IMR-90 (cell line): ENCODE results near the gene SVIL. TPM values are rescaled to one million over a fixed set of nuclear protein-coding genes. Genes with fewer than 3 reads are reported as not detected.

Experiments used
- ATAC-seq: fragments of 200-7000 bp; cut with Tn5 transposase; 2 replicates; pipeline ENCODE4 v1.9.1; 2020; ENCODE audit warnings: low read depth, mild to moderate bottlenecking, moderate library complexity
- BruUV-seq: library from RNA; stranded (reverse); fragments of 400-500 nt; replicated peaks from 2 replicates; lab custom pipeline; 2021; lab: Mats Ljungman, UMichigan
- CTCF ChIA-PET: fragments of 300-600 bp; formaldehyde crosslinking; extraction: SDS; loops from one replicate; lab custom pipeline; 2021; ENCODE audit warnings: antibody characterized with exemption; lab: Yijun Ruan, JAX
- POLR2A ChIA-PET: fragments of 300-600 bp; sonication (Branson Sonifier 250); formaldehyde crosslinking; loops from one replicate; lab custom pipeline; 2022; ENCODE audit warnings: antibody characterized with exemption; ENCODE audit not compliant: unreplicated experiment; lab: Charles Lee
- DNase-seq: peaks from one replicate; pipeline ENCODE4 v3.0.0; 2013
- H2AFZ ChIP-seq: replicated peaks from 2 replicates; pipeline ENCODE3; 2013; ENCODE audit warnings: low read length, mild to moderate bottlenecking; ENCODE audit not compliant: poor library complexity
- H2AK5ac ChIP-seq: 2 replicates; pipeline ENCODE4 v1.6.1; 2013; ENCODE audit warnings: low read depth, low read length, inconsistent platforms
- H2AK9ac ChIP-seq: replicated peaks from 2 replicates; pipeline ENCODE3; 2013; ENCODE audit warnings: mild to moderate bottlenecking, low read depth, low read length, moderate library complexity; ENCODE audit not compliant: poor library complexity
- H2BK120ac ChIP-seq: 2 replicates; pipeline ENCODE4 v1.6.1; 2013; ENCODE audit warnings: low read depth, low read length, inconsistent platforms
- H2BK15ac ChIP-seq: 3 replicates; pipeline ENCODE4 v1.6.1; 2013; ENCODE audit warnings: low read depth, low read length, inconsistent platforms
- H2BK20ac ChIP-seq: 2 replicates; pipeline ENCODE4 v1.6.1; 2013; ENCODE audit warnings: low read depth, mild to moderate bottlenecking, inconsistent platforms, low read length, moderate library complexity
- H2BK5ac ChIP-seq: 2 replicates; pipeline ENCODE4 v1.6.1; 2013; ENCODE audit warnings: mild to moderate bottlenecking, low read depth, low read length, inconsistent platforms; ENCODE audit not compliant: poor library complexity, severe bottlenecking
- H3K14ac ChIP-seq: replicated peaks from 2 replicates; pipeline ENCODE4 v1.6.1; 2013; ENCODE audit warnings: low read depth, low read length, inconsistent platforms
- H3K18ac ChIP-seq: 2 replicates; pipeline ENCODE4 v1.6.1; 2013; ENCODE audit warnings: low read depth, low read length, control low read depth
- H3K23ac ChIP-seq: 2 replicates; pipeline ENCODE4 v1.6.1; 2013; ENCODE audit warnings: low read depth, low read length, inconsistent platforms
- H3K27ac ChIP-seq: 2 replicates; pipeline ENCODE4 v1.5.1; 2013; ENCODE audit warnings: mild to moderate bottlenecking, control low read depth, low read length; ENCODE audit not compliant: insufficient read depth
- H3K27me3 ChIP-seq: 2 replicates; pipeline ENCODE4 v1.6.1; 2013; ENCODE audit warnings: low read length; ENCODE audit not compliant: control insufficient read depth, insufficient read depth
- H3K36me3 ChIP-seq: 2 replicates; pipeline ENCODE4 v1.6.1; 2013; ENCODE audit warnings: low read length, mixed read lengths; ENCODE audit not compliant: control insufficient read depth, insufficient read depth
- H3K4ac ChIP-seq: 2 replicates; pipeline ENCODE4 v1.6.1; 2013; ENCODE audit warnings: low read depth, low read length, inconsistent platforms
- H3K4me1 ChIP-seq: 2 replicates; pipeline ENCODE4 v1.6.1; 2013; ENCODE audit warnings: low read length, mixed read lengths; ENCODE audit not compliant: control insufficient read depth, insufficient read depth
- H3K4me2 ChIP-seq: 2 replicates; pipeline ENCODE4 v1.6.1; 2013; ENCODE audit warnings: low read depth, mild to moderate bottlenecking, control low read depth, low read length, moderate library complexity
- H3K4me3 ChIP-seq: 2 replicates; pipeline ENCODE4 v1.5.1; 2013; ENCODE audit warnings: low read depth, mild to moderate bottlenecking, control low read depth, low read length, moderate library complexity; ENCODE audit not compliant: insufficient read depth
- H3K56ac ChIP-seq: 2 replicates; pipeline ENCODE4 v1.6.1; 2013; ENCODE audit warnings: low read length, inconsistent platforms; ENCODE audit not compliant: insufficient read depth; ENCODE audit errors: extremely low read depth
- H3K79me1 ChIP-seq, 2 experiments: 2 replicates each; pipeline ENCODE4 v1.6.1; 2013; ENCODE audit warnings: low read length in 2 of 2, inconsistent platforms in 1 of 2, low read depth in 1 of 2
- H3K9ac ChIP-seq: 2 replicates; pipeline ENCODE4 v1.6.1; 2013; ENCODE audit warnings: low read depth, low read length, control low read depth
- H3K9me1 ChIP-seq: 2 replicates; pipeline ENCODE4 v1.6.1; 2013; ENCODE audit warnings: low read length, inconsistent platforms; ENCODE audit not compliant: insufficient read depth
- H3K9me3 ChIP-seq: 2 replicates; pipeline ENCODE4 v1.6.1; 2013; ENCODE audit warnings: low read length; ENCODE audit not compliant: control insufficient read depth, insufficient read depth
- H4K20me1 ChIP-seq: 2 replicates; pipeline ENCODE4 v1.6.1; 2013; ENCODE audit warnings: low read length, inconsistent platforms; ENCODE audit not compliant: insufficient read depth
- H4K5ac ChIP-seq: 2 replicates; pipeline ENCODE4 v1.6.1; 2013; ENCODE audit warnings: mild to moderate bottlenecking, low read depth, low read length, control low read depth
- H4K8ac ChIP-seq, 2 experiments: 2 replicates each; pipeline ENCODE4 v1.6.1; 2013; ENCODE audit warnings: low read depth in 2 of 2, low read length in 2 of 2, control low read depth in 1 of 2, inconsistent platforms in 1 of 2
- H4K91ac ChIP-seq: 2 replicates; pipeline ENCODE4 v1.6.1; 2013; ENCODE audit warnings: low read depth, low read length, inconsistent platforms; ENCODE audit not compliant: insufficient read depth
- BHLHE40 ChIP-seq: fragments of 150-350 bp; IDR thresholded peaks from 2 replicates; pipeline ENCODE4 v1.6.1; 2016; ENCODE audit warnings: mild to moderate bottlenecking, low read depth, low read length
- CEBPB ChIP-seq: IDR thresholded peaks from 2 replicates; pipeline ENCODE4 v1.6.1; 2012; ENCODE audit warnings: low read depth, low read length, improper control_type of control experiment
- CHD1 ChIP-seq: IDR thresholded peaks from 2 replicates; pipeline ENCODE4 v1.6.1; 2012; ENCODE audit warnings: low read depth, low read length, improper control_type of control experiment
- CTCF ChIP-seq: conservative IDR thresholded peaks from 2 replicates; pipeline ENCODE4 v1.5.1; 2012; ENCODE audit warnings: mild to moderate bottlenecking, low read depth, low read length, improper control_type of control experiment
- ELK1 ChIP-seq: fragments of 150-350 bp; IDR thresholded peaks from 2 replicates; pipeline ENCODE4 v1.6.1; 2016; ENCODE audit warnings: low read depth, mild to moderate bottlenecking, low read length, moderate library complexity, borderline replicate concordance
- FOS ChIP-seq: fragments of 150-350 bp; IDR thresholded peaks from 2 replicates; pipeline ENCODE4 v1.6.1; 2016; ENCODE audit warnings: low read depth, low read length
- MAFK ChIP-seq: IDR thresholded peaks from 2 replicates; pipeline ENCODE4 v1.6.1; 2012; ENCODE audit warnings: low read depth, low read length, improper control_type of control experiment
- MAZ ChIP-seq: IDR thresholded peaks from 2 replicates; pipeline ENCODE4 v1.6.1; 2012; ENCODE audit warnings: low read depth, mild to moderate bottlenecking, low read length, improper control_type of control experiment, moderate library complexity, borderline replicate concordance
- MXI1 ChIP-seq: IDR thresholded peaks from 2 replicates; pipeline ENCODE4 v1.6.1; 2012; ENCODE audit warnings: low read depth, mild to moderate bottlenecking, low read length, moderate library complexity, borderline replicate concordance
- NFE2L2 ChIP-seq: fragments of 150-350 bp; IDR thresholded peaks from 2 replicates; pipeline ENCODE4 v1.6.1; 2016; ENCODE audit warnings: low read depth, mild to moderate bottlenecking, low read length
- POLR2A ChIP-seq: IDR thresholded peaks from 2 replicates; pipeline ENCODE4 v1.6.1; 2012; ENCODE audit warnings: mild to moderate bottlenecking, low read depth, low read length
- RAD21 ChIP-seq: IDR thresholded peaks from 2 replicates; pipeline ENCODE4 v1.6.1; 2012; ENCODE audit warnings: low read length, improper control_type of control experiment
- RCOR1 ChIP-seq: IDR thresholded peaks from 2 replicates; pipeline ENCODE4 v1.6.1; 2012; ENCODE audit warnings: mild to moderate bottlenecking, low read length, improper control_type of control experiment; ENCODE audit not compliant: insufficient replicate concordance
- RFX5 ChIP-seq: IDR thresholded peaks from 2 replicates; pipeline ENCODE4 v1.8.0; 2012; ENCODE audit warnings: low read depth, mild to moderate bottlenecking, low read length, moderate library complexity
- SMC3 ChIP-seq: fragments of 150-350 bp; IDR thresholded peaks from 2 replicates; pipeline ENCODE4 v1.6.1; 2016; ENCODE audit warnings: low read depth, mild to moderate bottlenecking, antibody characterized with exemption, low read length, moderate library complexity
- WGBS, 2 experiments: methylation state at CpG; one replicate each; pipeline versions ENCODE4 v1.1.5 to v1.1.7; 2013; ENCODE audit warnings: missing lambda C conversion rate in 2 of 2; ENCODE audit not compliant: insufficient read length in 1 of 2; ENCODE audit errors: extremely low coverage in 2 of 2; 5-methylcytosine and 5-hydroxymethylcytosine counted together
- dilution Hi-C: fragments of 300-500 bp; cut with HindIII; formaldehyde crosslinking; loops from one replicate; pipeline ENCODE4 v1.14.3; 2018; ENCODE audit warnings: low sequenced_read_pairs; ENCODE audit not compliant: unreplicated experiment
- in situ Hi-C: fragments of 300-500 bp; cut with MboI; formaldehyde crosslinking; loops from 3 replicates; pipeline ENCODE4 v1.14.3; 2019; ENCODE audit warnings: low sequenced_read_pairs, inconsistent platforms, mixed read lengths
- intact Hi-C: fragments of 100-400 bp; cut with micrococcal nuclease; formaldehyde crosslinking; loops from 2 replicates; pipeline ENCODE4 v1.10.0; 2022
- polyA plus RNA-seq, 3 experiments: library from polyadenylated mRNA; depleted of rRNA; stranded (reverse); fragments of >200 nt; gene quantifications; 2 replicates each; pipeline ENCODE4 v1.2.3, GENCODE V29; 2012; ENCODE audit warnings: low replicate concordance in 1 of 3
- total RNA-seq: library from RNA; depleted of rRNA; stranded (reverse); fragments of >200 nt; gene quantifications from 2 replicates; pipeline ENCODE4 v1.2.3, GENCODE V29; 2012
- TF ChIP-seq, protein P1 (sequence below): fragments of 150-350 bp; IDR thresholded peaks from 2 replicates; pipeline ENCODE4 v1.6.1; 2017; ENCODE audit warnings: mild to moderate bottlenecking, antibody characterized with exemption, low read length, low read depth

SVIL gene
- total and polyA plus RNA-seq, 2 of the 4 experiments (the other 2 are of a cell fraction), result 11.5 to 11.6 TPM

GRCh38 chr10:29533046-29533445 is 101.7 kb downstream of the SVIL start:
- CTCF ChIA-PET, result no interaction called here
- dilution Hi-C loops, result no loop called here

More at GRCh38 chr10:29533046-29533445, 101.7 kb downstream of the SVIL start:
- no peak overlapping the region for H4K5ac ChIP-seq
- whole genome bisulfite sequencing, 2 experiments, result 100% methylated on average over 7 of the region's 14 CpGs; no CpG with 5 or more reads in 1 of the 2 experiments
- no peaks in the 10 kb centered on the region for H3K9me3 ChIP-seq
- peaks cover 21% of the 10 kb centered on the region for H3K36me3 ChIP-seq
- H3K14ac ChIP-seq, result no peak overlapping the region
- no peak overlapping the region for H2BK120ac ChIP-seq
- ATAC-seq (no peak), DNase-seq (no peak)
- POLR2A ChIA-PET, result no interaction called here
- no peak overlapping the region for H2BK20ac ChIP-seq
- no peak overlapping the region for H3K56ac ChIP-seq
- H3K79me1 ChIP-seq, result peaks cover 3 to 45% of the 10 kb centered on the region in 2 experiments; a peak in 2 of 4 replicates
- intact Hi-C loops (loop anchor here (10.0 kb wide), 1 partner anchor 322 kb away; no protein-coding TSS in a partner anchor), in situ Hi-C loops (no loop called here)
- H4K91ac ChIP-seq, result no peak overlapping the region
- H3K9ac ChIP-seq, result no peak overlapping the region
- H3K27ac ChIP-seq, result no peak overlapping the region
- no peak overlapping the region for H3K4me3 ChIP-seq
- H3K9me1 ChIP-seq, result peaks cover 15% of the 10 kb centered on the region
- H4K8ac ChIP-seq, result no peak overlapping the region
- no peak overlapping the region for H3K23ac ChIP-seq
- H2AK9ac ChIP-seq, result no peak overlapping the region
- H3K27me3 ChIP-seq, result no peaks in the 10 kb centered on the region
- H3K18ac ChIP-seq, result no peak overlapping the region
- H2BK5ac ChIP-seq, result no peak overlapping the region
- no peak overlapping the region for H2AFZ ChIP-seq
- H2AK5ac ChIP-seq, result no peak overlapping the region
- H3K4me1 ChIP-seq, result peaks cover 2% of the 10 kb centered on the region; the same call in 1 of the 2 replicates
- no peak overlapping the region for H3K4ac ChIP-seq
- no peak overlapping the region for H2BK15ac ChIP-seq
- no TSS peak for BruUV-seq
- TF ChIP-seq ELK1, result no peak
- no peak for TF ChIP-seq CTCF
- no peak for TF ChIP-seq BHLHE40
- no peak for TF ChIP-seq FOS
- TF ChIP-seq POLR2A, result no peak
- TF ChIP-seq RFX5, result no peak
- no peak for TF ChIP-seq MAFK
- no peak for TF ChIP-seq MAZ
- no peak for TF ChIP-seq MXI1
- no peak for TF ChIP-seq RCOR1
- TF ChIP-seq SMC3, result no peak
- TF ChIP-seq RAD21, result no peak
- TF ChIP-seq NFE2L2, result no peak
- no peak for TF ChIP-seq CEBPB
- TF ChIP-seq, protein P1, sequence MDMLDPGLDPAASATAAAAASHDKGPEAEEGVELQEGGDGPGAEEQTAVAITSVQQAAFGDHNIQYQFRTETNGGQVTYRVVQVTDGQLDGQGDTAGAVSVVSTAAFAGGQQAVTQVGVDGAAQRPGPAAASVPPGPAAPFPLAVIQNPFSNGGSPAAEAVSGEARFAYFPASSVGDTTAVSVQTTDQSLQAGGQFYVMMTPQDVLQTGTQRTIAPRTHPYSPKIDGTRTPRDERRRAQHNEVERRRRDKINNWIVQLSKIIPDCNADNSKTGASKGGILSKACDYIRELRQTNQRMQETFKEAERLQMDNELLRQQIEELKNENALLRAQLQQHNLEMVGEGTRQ, result no peak
- no peak for TF ChIP-seq CHD1
- H3K4me2 ChIP-seq, result no peak overlapping the region
- peaks cover 13% of the 10 kb centered on the region; the same call in 1 of the 2 replicates for H4K20me1 ChIP-seq
